WI38 (cell line): ENCODE measurements around the gene TUBA3C.

ENCODE experiments used
- H3K4me3 ChIP-seq: 2 replicates; pipeline ENCODE4 v1.5.1; 2011; ENCODE audit warnings: low read depth, mild to moderate bottlenecking, control low read depth, low read length
- CTCF ChIP-seq: IDR thresholded peaks from 2 replicates; pipeline ENCODE4 v1.5.1; 2012; ENCODE audit warnings: low read depth, mild to moderate bottlenecking, control low read depth, low read length

The TUBA3C gene

GRCh38 chr13:19172007-19172646 lies 9.5 kb downstream of the TUBA3C start:
- no peak overlapping the region for H3K4me3 ChIP-seq
- TF ChIP-seq CTCF: no peak

DNA sequence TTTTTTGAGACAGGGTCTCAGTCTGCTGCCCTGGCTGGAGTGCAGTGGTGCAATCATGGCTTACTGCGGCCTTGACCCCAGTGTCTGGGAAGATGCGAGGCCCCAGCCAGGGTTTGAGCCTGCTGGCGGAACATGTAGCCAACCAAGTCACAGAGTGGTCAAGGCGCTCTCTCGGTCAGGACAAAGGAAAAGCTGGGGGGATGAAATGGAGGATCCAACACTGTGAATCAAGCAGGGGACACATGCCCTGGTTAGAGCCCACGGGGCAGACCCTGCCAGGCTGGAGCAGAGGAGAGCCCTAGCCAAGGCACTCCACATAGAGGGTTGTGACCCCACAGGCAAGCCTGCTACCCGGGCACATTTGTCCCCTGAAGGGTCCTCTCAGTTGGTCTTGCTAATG lies 10.1 kb downstream of the TUBA3C start:
- no peak overlapping the region for H3K4me3 ChIP-seq
- no peak for TF ChIP-seq CTCF

- no peak for TF ChIP-seq CTCF
- H3K4me3 ChIP-seq: no peak overlapping the region
Measured at GRCh38 chr13:19169991-19170390, 11.6 kb downstream of the TUBA3C start.

DNA sequence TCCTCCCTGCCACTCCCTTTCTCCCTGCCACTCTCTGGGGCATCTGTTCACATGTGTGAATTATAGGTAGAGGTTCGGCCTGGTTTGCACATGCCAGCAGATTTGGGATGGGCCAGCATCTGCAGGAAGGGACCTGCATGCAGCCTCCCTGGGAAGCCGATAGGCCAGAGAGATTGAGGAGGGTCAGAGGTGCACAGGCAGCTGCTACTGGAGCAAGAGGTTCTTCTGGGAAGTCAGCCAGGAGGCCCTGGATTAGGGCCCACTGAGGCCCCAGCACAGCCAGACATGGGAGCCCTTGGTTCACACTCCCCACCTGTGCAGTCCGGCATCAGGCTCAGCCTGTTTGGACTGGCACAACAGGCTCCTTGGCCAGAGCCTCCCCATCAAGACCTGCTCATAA lies 12.1 kb downstream of the TUBA3C start:
- TF ChIP-seq CTCF: no peak

GRCh38 chr13:19161308-19161707 lies 20.3 kb downstream of the TUBA3C start:
- H3K4me3 ChIP-seq: no peak overlapping the region
- no peak for TF ChIP-seq CTCF

More for the DNA sequence above, 12.1 kb downstream of the TUBA3C start:
- H3K4me3 ChIP-seq: no peak overlapping the region

- no peak overlapping the region for H3K4me3 ChIP-seq
- no peak for TF ChIP-seq CTCF
Measured at GRCh38 chr13:19159761-19160420, 21.7 kb downstream of the TUBA3C start.

- no peak overlapping the region for H3K4me3 ChIP-seq
- no peak for TF ChIP-seq CTCF
Measured at GRCh38 chr13:19159181-19159580, 22.4 kb downstream of the TUBA3C start.
